Left lung (tissue), 10 donors: ENCODE measurements around the gene IMPG2. TPM values are rescaled to one million over a fixed set of nuclear protein-coding genes. Genes with fewer than 3 reads are reported as not detected.

ENCODE experiments used
- ATAC-seq: fragments of 200-7000 bp; cut with Tn5 transposase; one replicate; pipeline ENCODE4 v1.9.1; 2020; ENCODE audit warnings: moderate library complexity
- DNase-seq, 4 donors: peaks; one replicate each; pipeline ENCODE4 v3.0.0-alpha.2; 2013 to 2020
- H3K27ac ChIP-seq, 2 donors: fragments of 200-600 bp; sonication (generic) in 1 of 2; one replicate each; pipeline versions ENCODE4 v1.5.0 to v1.8.0; 2020 to 2021
- H3K27me3 ChIP-seq, 2 donors: fragments of 200-600 bp; sonication (generic) in 1 of 2; one replicate each; pipeline versions ENCODE4 v1.5.0 to v1.8.0; 2020 to 2021
- H3K36me3 ChIP-seq, 2 donors: fragments of 200-600 bp; sonication (generic) in 1 of 2; one replicate each; pipeline versions ENCODE4 v1.5.0 to v1.8.0; 2020 to 2021
- H3K4me1 ChIP-seq, 2 donors: fragments of 200-600 bp; one replicate each; pipeline ENCODE4 v1.8.0; 2021
- H3K4me3 ChIP-seq, 2 donors: fragments of 200-600 bp; sonication (generic) in 1 of 2; one replicate each; pipeline versions ENCODE4 v1.5.0 to v1.8.0; 2020 to 2021; ENCODE audit warnings: mild to moderate bottlenecking in 1 of 2
- H3K9me3 ChIP-seq, 2 donors: fragments of 200-600 bp; sonication (generic) in 1 of 2; one replicate each; pipeline versions ENCODE4 v1.5.0 to v1.8.0; 2020 to 2021
- CTCF ChIP-seq, 2 donors: fragments of 200-600 bp; sonication (generic) in 1 of 2; IDR thresholded peaks; one replicate each; pipeline versions ENCODE4 v1.5.0 to v1.8.0; 2021; ENCODE audit warnings: antibody characterized with exemption in 2 of 2
- intact Hi-C, 2 donors: fragments of 100-400 bp; cut with DNase I; formaldehyde crosslinking; loops; one replicate each; pipeline versions ENCODE4 v1.11.2 to v1.14.2; 2022
- polyA plus RNA-seq, 6 donors: library from polyadenylated mRNA; unstranded; fragments of 120-200 nt; gene quantifications; one replicate each; pipeline ENCODE4 v1.2.1, GENCODE V29; 2013; ENCODE audit not compliant: insufficient read length in 6 of 6
- total RNA-seq, 2 donors: library from RNA; stranded (reverse); fragmentation: NEBNext Ultra II Directional; extraction: Animal tissue kit (Norgen Biotek cat#: 25700); gene quantifications; one replicate each; pipeline ENCODE4 v1.2.1, GENCODE V29; 2021
- donor health status: DM: no; HTN: yes; CAD: no.
- donor health status: DM: no; HTN: no; CAD: no.

The IMPG2 gene
- total and polyA plus RNA-seq, 8 donors: 0.21 to 1.0 (median 0.61) TPM

- no peak for TF ChIP-seq CTCF (IDR thresholded peaks at IDR 0.05)
- intact Hi-C loops: no loop called here
- Histone ChIP-seq H3K4me1 (no peaks in the 10 kb centered on the region), H3K27me3 (no peaks in the 10 kb centered on the region), H3K36me3 (no peaks in the 10 kb centered on the region), H3K4me3 (no peak overlapping the region), H3K9me3 (no peaks in the 10 kb centered on the region), H3K27ac (no peak overlapping the region)
- ATAC-seq (no peak), DNase-seq (no peak)
Observed at GRCh38 chr3:101253396-101253795, 67.0 kb downstream of the IMPG2 start.

- H3K27ac ChIP-seq: no peak overlapping the region
- no peak for ATAC-seq
Observed at GRCh38 chr3:101252945-101253344, 67.4 kb downstream of the IMPG2 start.

GRCh38 chr3:101252307-101252706, 68.1 kb downstream of the IMPG2 start:
- TF ChIP-seq CTCF (IDR thresholded peaks at IDR 0.05): no peak
- H3K27me3 ChIP-seq: no peaks in the 10 kb centered on the region
- H3K36me3 ChIP-seq: no peaks in the 10 kb centered on the region
- intact Hi-C loops: no loop called here
- H3K9me3 ChIP-seq: no peaks in the 10 kb centered on the region
- no peak overlapping the region for H3K4me3 ChIP-seq
- H3K4me1 ChIP-seq: no peaks in the 10 kb centered on the region
- ATAC-seq (no peak), DNase-seq (no peak)
- H3K27ac ChIP-seq: no peak overlapping the region

More at GRCh38 chr3:101252945-101253344, 67.4 kb downstream of the IMPG2 start:
- intact Hi-C loops: no loop called here
- no peak overlapping the region for H3K4me3 ChIP-seq
- no peaks in the 10 kb centered on the region for H3K9me3 ChIP-seq
- DNase-seq: no peak
- no peaks in the 10 kb centered on the region for H3K36me3 ChIP-seq
- no peak for TF ChIP-seq CTCF (IDR thresholded peaks at IDR 0.05)
- H3K27me3 ChIP-seq: no peaks in the 10 kb centered on the region
- H3K4me1 ChIP-seq: no peaks in the 10 kb centered on the region

- no peak for TF ChIP-seq CTCF (IDR thresholded peaks at IDR 0.05)
- peak in 1 of 4 donors; percentile 36 for DNase-seq
- intact Hi-C loops: no loop called here
Observed at GRCh38 chr3:101251441-101251840, 68.9 kb downstream of the IMPG2 start.

GRCh38 chr3:101249522-101249921, 70.9 kb downstream of the IMPG2 start:
- Histone ChIP-seq H3K27ac (no peak overlapping the region), H3K27me3 (no peaks in the 10 kb centered on the region), H3K36me3 (no peaks in the 10 kb centered on the region), H3K4me1 (no peaks in the 10 kb centered on the region), H3K9me3 (no peaks in the 10 kb centered on the region), H3K4me3 (no peak overlapping the region)
- DNase-seq (no peak), ATAC-seq (no peak)
- TF ChIP-seq CTCF (IDR thresholded peaks at IDR 0.05): no peak
- intact Hi-C loops: no loop called here

More at GRCh38 chr3:101251441-101251840, 68.9 kb downstream of the IMPG2 start:
- Histone ChIP-seq H3K36me3 (no peaks in the 10 kb centered on the region), H3K9me3 (no peaks in the 10 kb centered on the region), H3K27ac (no peak overlapping the region), H3K4me1 (no peaks in the 10 kb centered on the region), H3K4me3 (no peak overlapping the region), H3K27me3 (no peaks in the 10 kb centered on the region)
- no peak for ATAC-seq
